Panc1 (cell line): ENCODE data around the gene SEC11C. TPM values are rescaled to one million over a fixed set of nuclear protein-coding genes. Genes with fewer than 3 reads are reported as not detected.

Source experiments
- ATAC-seq: fragments of 200-7000 bp; cut with Tn5 transposase; 2 replicates; pipeline ENCODE4 v1.9.1; 2020; ENCODE audit warnings: mild to moderate bottlenecking, moderate library complexity
- BruUV-seq: library from RNA; stranded (reverse); fragments of 400-500 nt; replicated peaks from 2 replicates; lab custom pipeline; 2021; lab: Mats Ljungman, UMichigan
- CTCF ChIA-PET: fragments of 300-600 bp; sonication (Branson Sonifier 250); formaldehyde crosslinking; loops from one replicate; lab custom pipeline; 2022; ENCODE audit warnings: antibody characterized with exemption; lab: Charles Lee
- POLR2A ChIA-PET: fragments of 300-600 bp; sonication (Branson Sonifier 250); formaldehyde crosslinking; loops from one replicate; lab custom pipeline; 2022; ENCODE audit warnings: antibody characterized with exemption; lab: Charles Lee
- DNase-seq: peaks from one replicate; pipeline ENCODE4 v3.0.0-alpha.2; 2010; ENCODE audit warnings: low read depth, low spot score
- H3K27ac ChIP-seq: 2 replicates; pipeline ENCODE4 v1.5.1; 2011; ENCODE audit warnings: mild to moderate bottlenecking, low read length, inconsistent platforms
- H3K27me3 ChIP-seq: fragments of 200-500 bp; sonication (Bioruptor generic); 2 replicates; pipeline ENCODE4 v1.6.0; 2014; ENCODE audit warnings: low read length, inconsistent platforms; ENCODE audit not compliant: control insufficient read depth, insufficient read depth
- H3K36me3 ChIP-seq: fragments of 200-500 bp; sonication (Bioruptor generic); 2 replicates; pipeline ENCODE4 v1.5.1; 2014; ENCODE audit warnings: inconsistent platforms, mild to moderate bottlenecking, low read length, moderate library complexity; ENCODE audit not compliant: control insufficient read depth, insufficient read depth
- H3K4me1 ChIP-seq: 2 replicates; pipeline ENCODE4 v1.5.1; 2011; ENCODE audit warnings: inconsistent platforms, mild to moderate bottlenecking, low read length, moderate library complexity; ENCODE audit not compliant: control insufficient read depth, insufficient read depth
- H3K4me3 ChIP-seq, 2 experiments: 2 replicates each; pipeline ENCODE4 v1.5.1; 2011 to 2012; ENCODE audit warnings: low read depth in 2 of 2, low read length in 2 of 2, mild to moderate bottlenecking in 2 of 2, inconsistent platforms in 1 of 2, moderate library complexity in 1 of 2
- H3K9me3 ChIP-seq: fragments of 200-500 bp; sonication (Bioruptor generic); 2 replicates; pipeline ENCODE4 v1.5.1; 2014; ENCODE audit warnings: low read depth, mild to moderate bottlenecking, inconsistent platforms, low read length, moderate library complexity; ENCODE audit not compliant: control insufficient read depth, insufficient read depth
- POLR2AphosphoS5 ChIP-seq: IDR thresholded peaks from 2 replicates; pipeline ENCODE4 v1.6.1; 2012; ENCODE audit warnings: mild to moderate bottlenecking, low read depth, low read length, moderate library complexity
- SIN3A ChIP-seq: IDR thresholded peaks from 2 replicates; pipeline ENCODE4 v1.6.1; 2012; ENCODE audit warnings: low read depth, mild to moderate bottlenecking, low read length, moderate library complexity, borderline replicate concordance; ENCODE audit not compliant: insufficient read depth
- TCF7L2 ChIP-seq: IDR thresholded peaks from 2 replicates; pipeline ENCODE4 v1.6.1; 2011; ENCODE audit warnings: mild to moderate bottlenecking, low read depth, low read length, inconsistent platforms
- in situ Hi-C: cut with HindIII; loops from 2 replicates; pipeline ENCODE4 v1.10.0; 2016; ENCODE audit warnings: low sequenced_read_pairs, low pct_unique_long_range_greater_than_20kb
- intact Hi-C: fragments of 100-400 bp; cut with micrococcal nuclease; formaldehyde crosslinking; loops from one replicate; pipeline ENCODE4 v1.10.0; 2022; ENCODE audit not compliant: unreplicated experiment
- total RNA-seq: library from RNA; stranded (reverse); gene quantifications from one replicate; pipeline ENCODE4 v1.2.1, GENCODE V29; 2021; ENCODE audit not compliant: unreplicated experiment
- TF ChIP-seq, protein P1 (sequence below): fragments of 450-650 bp; IDR thresholded peaks from 2 replicates; pipeline ENCODE4 v1.5.1; 2017; ENCODE audit warnings: mild to moderate bottlenecking
- TF ChIP-seq, protein P2 (sequence below), 2 experiments: IDR thresholded peaks; 2 replicates each; pipeline ENCODE4 v1.6.1; 2011 to 2012; ENCODE audit warnings: low read depth in 2 of 2, control low read depth in 1 of 2, low read length in 1 of 2, mild to moderate bottlenecking in 1 of 2, moderate library complexity in 1 of 2; ENCODE audit not compliant: insufficient read depth in 1 of 2

Gene SEC11C
- total RNA-seq, 1 experiment from 2014 or later = 48.3 TPM

DNA sequence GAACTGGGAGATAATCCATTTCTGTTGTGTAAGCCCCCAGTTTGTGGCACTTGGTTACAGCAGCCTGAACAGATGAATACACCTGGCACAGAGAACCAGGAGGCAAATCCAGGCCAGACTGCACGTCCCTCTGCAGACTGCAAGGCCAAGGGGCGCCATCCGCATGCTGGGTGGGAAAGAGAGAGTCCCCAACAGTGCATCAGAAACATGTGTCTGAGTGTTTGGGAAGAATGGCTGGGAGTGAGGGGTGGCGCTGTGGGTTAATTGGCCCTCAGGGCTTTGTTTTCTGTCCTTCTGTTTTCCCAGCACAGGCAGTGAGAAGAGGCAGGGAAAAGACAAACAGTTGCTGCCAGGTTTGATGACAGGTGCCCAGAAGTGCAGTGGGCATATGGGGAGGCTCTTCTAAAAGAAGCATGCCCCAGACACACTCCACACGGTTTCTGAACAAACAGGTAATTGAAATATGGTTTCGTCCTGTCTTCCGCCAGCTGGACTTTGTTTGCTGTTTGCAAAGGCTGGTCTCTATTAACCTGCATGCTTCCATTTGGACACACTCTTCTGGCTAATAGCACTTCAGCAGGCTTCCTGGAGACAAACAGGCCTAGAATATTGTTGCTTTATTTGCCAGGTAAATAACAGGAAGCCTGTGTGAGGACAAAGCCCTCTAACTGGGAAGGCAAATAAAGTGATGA lies 43.4 kb upstream of the SEC11C start:
- no TSS peak for BruUV-seq

DNA sequence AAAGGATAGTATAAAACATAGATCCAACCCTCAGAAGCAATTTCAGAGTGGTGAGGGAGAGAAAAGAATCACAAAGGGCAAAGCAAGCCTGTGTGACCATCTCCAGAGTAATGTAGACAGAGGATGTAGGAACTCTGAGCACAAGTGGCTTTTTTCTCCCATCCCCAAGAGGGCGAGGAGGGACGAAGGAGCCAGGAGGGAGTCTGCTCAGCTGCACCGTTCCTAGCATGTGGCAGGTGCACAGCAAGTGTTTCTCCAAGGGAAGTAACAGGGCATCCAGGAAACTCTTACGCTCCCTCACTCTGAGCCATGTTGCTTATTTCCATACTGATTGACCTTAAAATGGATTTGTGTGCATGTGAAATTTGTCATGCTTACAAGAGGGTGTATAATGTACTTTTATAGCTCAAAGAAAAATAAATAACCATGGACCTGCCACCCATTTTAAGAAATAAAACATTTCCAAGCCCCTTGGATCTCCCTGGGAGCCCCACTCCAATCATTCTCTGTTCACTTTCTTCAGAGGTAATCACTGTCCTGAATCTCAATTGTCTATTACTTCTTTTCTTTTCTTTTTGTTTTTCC lies 37.8 kb upstream of the SEC11C start:
- no TSS peak for BruUV-seq
- ChIA-PET POLR2A (interaction anchor here (0.6 kb wide), 1 partner anchor 174 kb away, joined by 10 read pairs; no protein-coding TSS in a partner anchor), CTCF (no interaction called here)
- Histone ChIP-seq H3K27me3 (peaks cover 11% of the 10 kb centered on the region; the same call in 1 of the 2 replicates), H3K4me1 (no peaks in the 10 kb centered on the region), H3K4me3 (no peak overlapping the region), H3K36me3 (no peaks in the 10 kb centered on the region), H3K9me3 (no peaks in the 10 kb centered on the region), H3K27ac (no peak overlapping the region)
- ATAC-seq (no peak), DNase-seq (no peak)
- no peak for TF ChIP-seq TCF7L2
- intact Hi-C loops (no loop called here), in situ Hi-C loops (no loop called here)

More for the DNA sequence above, 43.4 kb upstream of the SEC11C start:
- TF ChIP-seq SIN3A (no peak), TCF7L2 (no peak), POLR2AphosphoS5 (no peak)
- TF ChIP-seq, protein P1, sequence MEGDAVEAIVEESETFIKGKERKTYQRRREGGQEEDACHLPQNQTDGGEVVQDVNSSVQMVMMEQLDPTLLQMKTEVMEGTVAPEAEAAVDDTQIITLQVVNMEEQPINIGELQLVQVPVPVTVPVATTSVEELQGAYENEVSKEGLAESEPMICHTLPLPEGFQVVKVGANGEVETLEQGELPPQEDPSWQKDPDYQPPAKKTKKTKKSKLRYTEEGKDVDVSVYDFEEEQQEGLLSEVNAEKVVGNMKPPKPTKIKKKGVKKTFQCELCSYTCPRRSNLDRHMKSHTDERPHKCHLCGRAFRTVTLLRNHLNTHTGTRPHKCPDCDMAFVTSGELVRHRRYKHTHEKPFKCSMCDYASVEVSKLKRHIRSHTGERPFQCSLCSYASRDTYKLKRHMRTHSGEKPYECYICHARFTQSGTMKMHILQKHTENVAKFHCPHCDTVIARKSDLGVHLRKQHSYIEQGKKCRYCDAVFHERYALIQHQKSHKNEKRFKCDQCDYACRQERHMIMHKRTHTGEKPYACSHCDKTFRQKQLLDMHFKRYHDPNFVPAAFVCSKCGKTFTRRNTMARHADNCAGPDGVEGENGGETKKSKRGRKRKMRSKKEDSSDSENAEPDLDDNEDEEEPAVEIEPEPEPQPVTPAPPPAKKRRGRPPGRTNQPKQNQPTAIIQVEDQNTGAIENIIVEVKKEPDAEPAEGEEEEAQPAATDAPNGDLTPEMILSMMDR = no peak
- TF ChIP-seq, protein P2, sequence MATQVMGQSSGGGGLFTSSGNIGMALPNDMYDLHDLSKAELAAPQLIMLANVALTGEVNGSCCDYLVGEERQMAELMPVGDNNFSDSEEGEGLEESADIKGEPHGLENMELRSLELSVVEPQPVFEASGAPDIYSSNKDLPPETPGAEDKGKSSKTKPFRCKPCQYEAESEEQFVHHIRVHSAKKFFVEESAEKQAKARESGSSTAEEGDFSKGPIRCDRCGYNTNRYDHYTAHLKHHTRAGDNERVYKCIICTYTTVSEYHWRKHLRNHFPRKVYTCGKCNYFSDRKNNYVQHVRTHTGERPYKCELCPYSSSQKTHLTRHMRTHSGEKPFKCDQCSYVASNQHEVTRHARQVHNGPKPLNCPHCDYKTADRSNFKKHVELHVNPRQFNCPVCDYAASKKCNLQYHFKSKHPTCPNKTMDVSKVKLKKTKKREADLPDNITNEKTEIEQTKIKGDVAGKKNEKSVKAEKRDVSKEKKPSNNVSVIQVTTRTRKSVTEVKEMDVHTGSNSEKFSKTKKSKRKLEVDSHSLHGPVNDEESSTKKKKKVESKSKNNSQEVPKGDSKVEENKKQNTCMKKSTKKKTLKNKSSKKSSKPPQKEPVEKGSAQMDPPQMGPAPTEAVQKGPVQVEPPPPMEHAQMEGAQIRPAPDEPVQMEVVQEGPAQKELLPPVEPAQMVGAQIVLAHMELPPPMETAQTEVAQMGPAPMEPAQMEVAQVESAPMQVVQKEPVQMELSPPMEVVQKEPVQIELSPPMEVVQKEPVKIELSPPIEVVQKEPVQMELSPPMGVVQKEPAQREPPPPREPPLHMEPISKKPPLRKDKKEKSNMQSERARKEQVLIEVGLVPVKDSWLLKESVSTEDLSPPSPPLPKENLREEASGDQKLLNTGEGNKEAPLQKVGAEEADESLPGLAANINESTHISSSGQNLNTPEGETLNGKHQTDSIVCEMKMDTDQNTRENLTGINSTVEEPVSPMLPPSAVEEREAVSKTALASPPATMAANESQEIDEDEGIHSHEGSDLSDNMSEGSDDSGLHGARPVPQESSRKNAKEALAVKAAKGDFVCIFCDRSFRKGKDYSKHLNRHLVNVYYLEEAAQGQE (IDR thresholded peaks at IDR 0.05; ENCODE audit: insufficient read depth in 1 of 2, low read depth in 2 of 2, low read length in 1 of 2) = no peak
- H3K4me3 ChIP-seq = no peak overlapping the region
- ChIA-PET POLR2A (no interaction called here), CTCF (no interaction called here)
- in situ Hi-C loops (no loop called here), intact Hi-C loops (no loop called here)
- ATAC-seq = no peak
- no peak overlapping the region for H3K27ac ChIP-seq
- no peak for DNase-seq
- no peaks in the 10 kb centered on the region for H3K36me3 ChIP-seq
- no peaks in the 10 kb centered on the region for H3K9me3 ChIP-seq
- H3K4me1 ChIP-seq = no peaks in the 10 kb centered on the region
- H3K27me3 ChIP-seq = peaks cover 4% of the 10 kb centered on the region; the same call in 1 of the 2 replicates

DNA sequence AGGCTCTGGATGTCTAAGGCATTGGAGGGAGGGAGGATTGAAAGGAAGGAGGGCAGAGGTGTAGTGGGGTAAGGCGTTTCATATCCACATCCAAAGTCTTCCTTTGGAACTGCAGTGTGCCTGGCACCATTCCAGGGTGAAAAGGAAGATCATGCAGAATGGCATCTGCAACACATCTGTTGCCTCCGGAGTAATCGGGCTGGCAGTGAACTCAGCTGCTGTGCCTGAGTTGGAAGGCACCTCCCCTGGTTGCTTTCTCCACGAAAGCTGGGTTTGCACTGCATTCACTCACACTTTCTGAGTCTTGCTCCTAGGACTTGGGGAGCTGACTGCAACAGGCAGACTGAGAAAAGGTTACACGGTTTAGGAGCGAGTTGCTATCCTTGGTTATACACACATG lies 30.3 kb upstream of the SEC11C start:
- no peaks in the 10 kb centered on the region for H3K4me1 ChIP-seq
- ATAC-seq (no peak), DNase-seq (no peak)
- POLR2A ChIA-PET = no interaction called here
- no peak overlapping the region for H3K4me3 ChIP-seq
- H3K36me3 ChIP-seq = no peaks in the 10 kb centered on the region
- CTCF ChIA-PET = no interaction called here
- TF ChIP-seq, protein P2 (IDR thresholded peaks at IDR 0.05; ENCODE audit: insufficient read depth in 1 of 2, low read depth in 2 of 2, low read length in 1 of 2) = no peak
- no peak for TF ChIP-seq SIN3A
- TF ChIP-seq, protein P1 = no peak
- no peak for TF ChIP-seq TCF7L2
- no peak for TF ChIP-seq POLR2AphosphoS5
- no peak overlapping the region for H3K27ac ChIP-seq
- peaks cover 8% of the 10 kb centered on the region; the same call in 1 of the 2 replicates for H3K27me3 ChIP-seq
- H3K9me3 ChIP-seq = no peaks in the 10 kb centered on the region
- in situ Hi-C loops = no loop called here
- intact Hi-C loops = no loop called here
- no TSS peak for BruUV-seq
